Esophagus (tissue), 2 donors: Measurements from ENCODE around the gene IL12RB1. TPM values are rescaled to one million over a fixed set of nuclear protein-coding genes. Genes with fewer than 3 reads are reported as not detected.
A peak's percentile ranks its signal among the peaks of the same experiment; 100 is the strongest.

Source experiments
- H3K27ac ChIP-seq, 2 donors: one replicate each; pipeline ENCODE4 v1.5.1; 2013; ENCODE audit warnings: low read depth in 2 of 2, mild to moderate bottlenecking in 2 of 2, inconsistent platforms in 1 of 2, low read length in 1 of 2, moderate library complexity in 1 of 2
- H3K27me3 ChIP-seq, 2 donors: one replicate each; pipeline ENCODE4 v1.6.1; 2013; ENCODE audit warnings: low read length in 2 of 2, control low read depth in 1 of 2, mild to moderate bottlenecking in 1 of 2; ENCODE audit not compliant: insufficient read depth in 2 of 2, control insufficient read depth in 1 of 2
- H3K36me3 ChIP-seq, 2 donors: one replicate each; pipeline ENCODE4 v1.6.1; 2013; ENCODE audit warnings: low read length in 1 of 2; ENCODE audit not compliant: control insufficient read depth in 2 of 2, insufficient read depth in 2 of 2
- H3K4me1 ChIP-seq, 2 donors: one replicate each; pipeline ENCODE4 v1.6.1; 2013; ENCODE audit warnings: low read length in 1 of 2; ENCODE audit not compliant: control insufficient read depth in 2 of 2, insufficient read depth in 2 of 2
- H3K4me3 ChIP-seq, 2 donors: one replicate each; pipeline ENCODE4 v1.5.1; 2013; ENCODE audit warnings: low read length in 2 of 2, mild to moderate bottlenecking in 2 of 2, low read depth in 1 of 2, moderate library complexity in 1 of 2
- H3K9me3 ChIP-seq, 2 donors: one replicate each; pipeline ENCODE4 v1.6.1; 2013; ENCODE audit warnings: mild to moderate bottlenecking in 2 of 2, low read depth in 1 of 2, low read length in 1 of 2, moderate library complexity in 1 of 2; ENCODE audit not compliant: control insufficient read depth in 2 of 2, insufficient read depth in 1 of 2
- WGBS, 2 donors: extraction: QIAGEN DNeasy Blood & Tissue Kit; methylation state at CpG; one replicate each; pipeline ENCODE4 v1.1.7; 2013; 5-methylcytosine and 5-hydroxymethylcytosine counted together
- polyA plus RNA-seq, 2 donors: library from polyadenylated mRNA; stranded (reverse); fragments of 200-250 nt; gene quantifications; one replicate each; pipeline ENCODE4 v1.2.3, GENCODE V29; 2013
- donor health status: healthy with polysubstance abuse.
- donor health status: Bipolar disorder and iron deficiency.

The IL12RB1 gene
- polyA plus RNA-seq = under 1 TPM; 0.40 to 0.51 TPM

DNA sequence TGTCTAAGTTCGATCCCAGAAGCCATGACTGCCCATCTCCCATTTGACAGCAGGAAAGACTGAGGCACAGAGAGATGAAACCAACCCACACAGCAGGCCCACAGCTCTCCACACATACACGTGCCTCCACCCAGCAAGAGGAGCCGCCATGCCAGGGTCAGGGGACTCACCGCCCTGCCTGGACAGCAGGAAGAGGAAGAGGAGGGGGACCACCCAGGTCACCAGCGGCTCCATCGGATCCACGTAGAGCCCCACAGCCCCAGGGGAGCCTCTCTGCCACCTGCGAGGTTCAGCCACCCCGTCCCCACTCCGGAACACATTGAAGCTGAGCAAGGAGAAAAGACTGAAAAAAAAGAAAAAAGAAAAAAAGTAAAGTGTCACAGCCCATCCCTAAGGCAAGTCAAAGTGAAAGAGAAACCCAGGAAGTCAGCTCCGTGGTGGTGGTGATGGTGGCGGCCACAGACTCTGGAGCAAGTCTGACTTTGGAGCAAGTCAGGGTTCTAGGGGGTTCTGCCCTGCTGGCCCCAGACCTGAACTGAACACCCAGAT is at the start of gene IL12RB1:
Gene IL12RB1 (minus strand): TSS at position 345 of the 549 bp plus-strand sequence. CDS start 111 bp downstream, at position 234.
- Histone ChIP-seq H3K27ac (peak within 1 kb of the TSS in 1 of 2 donors; percentile 71), H3K9me3 (no peaks in the 10 kb centered on the region), H3K4me3 (peak within 1 kb of the TSS in 1 of 2 donors; percentile 41), H3K36me3 (no peaks in the 10 kb centered on the region), H3K4me1 (peaks cover 2 to 4% of the 10 kb centered on the region in 2 donors), H3K27me3 (no peaks in the 10 kb centered on the region)
- 31 to 33% methylated on average over 12 of the region's 12 CpGs for WGBS, 2 donors

DNA sequence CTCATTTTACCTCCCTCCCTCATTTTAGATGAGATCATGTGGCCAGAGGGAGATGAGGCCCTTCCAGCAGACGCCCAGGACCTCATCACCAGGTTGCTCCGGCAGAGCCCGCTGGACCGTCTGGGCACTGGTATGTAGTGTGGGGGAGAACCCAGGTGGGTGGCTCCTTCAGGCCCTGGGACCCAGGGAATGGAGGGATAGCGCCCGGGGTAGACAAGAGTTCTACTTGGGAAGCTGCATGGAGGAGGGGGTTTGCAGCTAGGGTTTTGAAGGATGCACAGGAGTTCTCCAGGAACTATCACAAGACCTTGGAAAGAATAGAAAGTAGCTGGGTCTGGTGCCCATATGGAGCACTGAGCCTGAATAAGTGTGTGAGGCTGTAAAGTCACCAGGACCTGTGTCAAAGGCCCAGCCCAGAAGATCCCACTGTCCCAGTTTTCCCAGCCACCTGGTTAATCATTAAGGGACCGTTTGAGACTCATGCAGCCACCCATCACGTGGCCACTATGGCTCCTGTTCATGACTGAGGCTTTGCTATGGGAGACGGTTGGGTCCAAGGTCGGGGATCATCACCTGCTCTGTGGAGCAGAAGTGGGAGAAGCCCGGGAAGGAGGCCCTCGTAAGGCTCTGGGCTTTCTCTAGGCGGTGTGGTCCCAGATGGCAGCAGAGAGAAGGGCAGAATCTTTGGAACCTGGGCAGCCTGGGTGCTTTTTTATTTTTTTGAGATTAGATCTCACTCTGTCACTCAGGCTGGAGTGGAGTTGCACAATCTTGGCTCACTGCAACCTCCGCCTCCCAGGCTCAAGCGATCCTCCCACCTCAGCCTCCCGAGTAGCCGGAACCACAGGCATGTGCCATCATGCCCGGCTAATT is 49.2 kb upstream of the IL12RB1 start:
- H3K9me3 ChIP-seq = no peaks in the 10 kb centered on the region
- H3K4me3 ChIP-seq = no peak overlapping the region
- peaks cover 0 to 23% of the 10 kb centered on the region in 2 donors for H3K36me3 ChIP-seq
- H3K4me1 ChIP-seq = no peaks in the 10 kb centered on the region
- WGBS, 2 donors = 82 to 92% methylated on average over 18 of the region's 18 CpGs
- H3K27ac ChIP-seq = no peak overlapping the region
- H3K27me3 ChIP-seq = no peaks in the 10 kb centered on the region

DNA sequence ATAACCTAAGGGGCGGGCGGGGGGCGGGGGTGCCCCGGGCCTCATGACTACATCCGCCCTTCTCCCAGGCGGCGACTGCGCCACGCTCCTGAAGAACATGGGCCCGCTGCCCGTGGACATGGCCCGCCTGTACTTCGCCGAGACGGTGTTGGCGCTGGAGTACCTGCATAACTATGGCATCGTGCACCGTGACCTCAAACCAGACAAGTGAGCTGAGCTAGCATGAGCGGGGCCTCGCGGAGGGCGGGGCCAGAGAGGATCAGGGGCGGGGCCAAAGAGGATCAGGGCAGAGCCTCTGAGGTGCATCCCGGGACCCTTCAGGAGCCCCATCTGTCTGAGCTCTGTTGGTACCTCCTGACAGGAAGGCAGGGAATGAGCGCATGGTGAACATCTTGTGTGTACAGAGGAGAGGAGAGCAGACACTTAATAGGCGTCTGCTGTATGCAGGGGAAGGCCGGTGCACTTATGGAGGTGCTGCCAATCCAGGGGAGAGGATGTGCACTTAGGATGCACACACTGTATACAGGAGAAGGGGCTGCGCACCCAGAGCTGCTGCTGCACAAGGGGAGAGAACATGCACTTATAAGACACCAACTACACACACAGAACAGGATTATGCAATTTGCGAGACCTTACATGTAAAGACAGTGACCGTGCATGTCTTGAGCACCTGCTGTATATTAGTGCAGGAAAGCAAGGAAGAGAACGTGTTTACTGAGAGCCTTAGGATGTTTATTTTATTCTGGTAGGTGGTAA is 45.3 kb upstream of the IL12RB1 start:
- no peaks in the 10 kb centered on the region for H3K4me1 ChIP-seq
- H3K27me3 ChIP-seq = no peaks in the 10 kb centered on the region
- no peaks in the 10 kb centered on the region for H3K9me3 ChIP-seq
- 85 to 86% methylated on average over 31 of the region's 31 CpGs for WGBS, 2 donors
- H3K27ac ChIP-seq = no peak overlapping the region
- H3K36me3 ChIP-seq = peaks cover 4 to 24% of the 10 kb centered on the region in 2 donors
- no peak overlapping the region for H3K4me3 ChIP-seq

- Histone ChIP-seq H3K27ac (no peak overlapping the region), H3K4me3 (no peak overlapping the region), H3K27me3 (no peaks in the 10 kb centered on the region), H3K4me1 (no peaks in the 10 kb centered on the region), H3K36me3 (peaks cover 4 to 20% of the 10 kb centered on the region in 2 donors), H3K9me3 (no peaks in the 10 kb centered on the region)
- WGBS, 2 donors = 93 to 94% methylated on average over 21 of the region's 21 CpGs
Observed at GRCh38 chr19:18130523-18131242, 43.9 kb upstream of the IL12RB1 start.

GRCh38 chr19:18128805-18129204 is 42.1 kb upstream of the IL12RB1 start:
- H3K4me3 ChIP-seq = no peak overlapping the region
- H3K27ac ChIP-seq = no peak overlapping the region
- WGBS, 2 donors = 96 to 97% methylated on average over 12 of the region's 12 CpGs
- no peaks in the 10 kb centered on the region for H3K4me1 ChIP-seq
- peaks cover 4 to 14% of the 10 kb centered on the region in 2 donors for H3K36me3 ChIP-seq
- no peaks in the 10 kb centered on the region for H3K9me3 ChIP-seq
- H3K27me3 ChIP-seq = no peaks in the 10 kb centered on the region

GRCh38 chr19:18128044-18128443 is 41.3 kb upstream of the IL12RB1 start:
- H3K27ac ChIP-seq = no peak overlapping the region
- H3K4me3 ChIP-seq = no peak overlapping the region
- H3K27me3 ChIP-seq = no peaks in the 10 kb centered on the region
- no peaks in the 10 kb centered on the region for H3K9me3 ChIP-seq
- peaks cover 4 to 14% of the 10 kb centered on the region in 2 donors for H3K36me3 ChIP-seq
- no peaks in the 10 kb centered on the region for H3K4me1 ChIP-seq
- 78 to 81% methylated on average over 3 of the region's 3 CpGs for WGBS, 2 donors

DNA sequence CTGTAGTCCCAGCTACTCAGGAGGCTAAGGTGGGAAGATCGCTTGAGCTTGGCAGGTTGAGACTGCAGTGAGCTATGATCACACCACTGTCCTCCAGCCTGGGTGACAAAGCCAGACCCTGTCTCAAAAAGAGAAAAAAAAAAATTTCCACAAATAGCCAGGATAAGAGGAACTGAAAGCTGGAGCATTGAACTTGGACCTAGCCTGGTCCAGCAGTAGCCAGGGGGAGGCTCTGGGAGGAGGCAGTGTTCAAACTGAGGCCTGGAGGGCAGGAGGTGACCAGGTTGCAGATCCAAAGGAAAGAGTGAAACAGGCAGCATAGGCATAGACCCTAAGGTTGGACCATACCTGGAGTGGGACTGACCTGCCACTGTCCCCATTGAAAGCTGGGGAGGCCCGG is 39.4 kb upstream of the IL12RB1 start:
- H3K4me3 ChIP-seq = no peak overlapping the region
- no peaks in the 10 kb centered on the region for H3K9me3 ChIP-seq
- H3K36me3 ChIP-seq = peaks cover 4 to 21% of the 10 kb centered on the region in 2 donors
- 76 to 83% methylated on average over 2 of the region's 2 CpGs for WGBS, 2 donors
- H3K4me1 ChIP-seq = no peaks in the 10 kb centered on the region
- no peaks in the 10 kb centered on the region for H3K27me3 ChIP-seq
- no peak overlapping the region for H3K27ac ChIP-seq

GRCh38 chr19:18123819-18124218 is 37.1 kb upstream of the IL12RB1 start:
- no peak overlapping the region for H3K4me3 ChIP-seq
- H3K4me1 ChIP-seq = no peaks in the 10 kb centered on the region
- H3K36me3 ChIP-seq = peaks cover 4 to 14% of the 10 kb centered on the region in 2 donors
- no peaks in the 10 kb centered on the region for H3K9me3 ChIP-seq
- 82 to 85% methylated on average over 26 of the region's 26 CpGs for WGBS, 2 donors
- no peaks in the 10 kb centered on the region for H3K27me3 ChIP-seq
- H3K27ac ChIP-seq = no peak overlapping the region
